ENCODE measurements around the gene NANOS2.
"Not testable (repeated sequence)": the region's sequence is repeated elsewhere in the genome, so short reads cannot be mapped to it uniquely, and the experiment has no call there.

Gene NANOS2

DNA sequence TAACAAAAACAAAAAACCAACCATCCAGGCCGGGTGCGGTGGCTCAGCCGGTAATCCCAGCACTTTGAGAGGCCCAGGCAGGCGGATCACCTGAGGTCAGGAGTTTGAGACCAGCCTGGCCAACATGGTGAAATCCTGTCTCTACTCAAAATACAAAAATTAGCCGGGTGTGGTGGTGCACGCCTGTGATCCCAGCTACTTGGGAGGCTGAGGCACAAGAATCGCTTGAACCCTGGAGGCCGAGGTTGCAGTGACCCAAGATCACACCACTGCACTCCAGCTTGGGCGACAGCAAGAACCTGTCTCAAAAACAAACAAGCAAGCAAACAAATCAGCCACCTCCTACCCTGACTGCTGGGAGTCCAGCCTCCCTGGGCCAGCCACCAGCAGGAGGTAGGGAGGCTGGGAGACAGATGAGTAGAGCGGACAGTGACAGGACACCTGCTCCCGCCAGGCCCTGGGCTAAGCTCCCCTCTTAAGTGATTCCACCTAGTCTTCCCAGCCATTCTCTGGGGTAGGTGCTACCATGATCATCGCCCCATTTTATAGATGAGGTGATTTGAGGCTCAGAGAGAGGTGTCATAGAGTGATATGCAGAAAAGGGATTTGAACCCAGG is 18.5 kb downstream of the NANOS2 start:
- H3K9me3 ChIP-seq (ENCODE audit: control insufficient read depth in 2 of 2, low read length in 2 of 2); H3K4me1 ChIP-seq (ENCODE audit: control insufficient read depth in 2 of 2, insufficient read depth in 2 of 2, low read length in 2 of 2); H3K9ac ChIP-seq (ENCODE audit: low read depth in 1 of 2, low read length in 2 of 2); H3K4me3 ChIP-seq (ENCODE audit: low read length in 2 of 2); H3K27ac ChIP-seq (ENCODE audit: low read depth in 2 of 2, low read length in 2 of 2); H3K27me3 ChIP-seq (ENCODE audit: control insufficient read depth in 2 of 2, insufficient read depth in 2 of 2, low read length in 2 of 2): not testable (repeated sequence)
- peaks cover 11 to 27% of the 10 kb centered on the region in 2 donors for H3K36me3 ChIP-seq (ENCODE audit: control insufficient read depth in 2 of 2, insufficient read depth in 2 of 2, low read length in 2 of 2)

DNA sequence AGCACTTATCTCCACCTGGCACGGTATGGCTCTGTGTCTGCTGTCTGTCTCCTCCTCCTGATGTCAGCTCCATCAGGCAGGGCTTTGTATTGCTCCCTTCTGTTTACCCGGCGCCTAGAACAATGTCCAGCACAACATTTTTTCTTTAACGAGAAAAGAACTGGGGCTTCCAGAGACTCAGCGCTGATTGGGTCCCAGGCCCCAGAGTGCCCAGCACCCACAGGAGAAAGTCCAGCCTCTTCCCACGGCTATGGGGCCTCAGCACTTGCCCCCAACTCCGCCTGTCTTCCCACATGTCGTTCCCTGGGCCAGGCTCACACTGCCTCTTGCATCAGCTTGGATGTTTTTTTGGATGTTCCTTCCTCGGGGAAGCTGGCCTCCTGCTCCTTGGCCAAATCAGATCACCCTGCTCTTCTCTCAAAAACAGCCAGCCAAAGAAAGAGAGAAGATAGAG is 19.0 kb downstream of the NANOS2 start:
- H3K36me3 ChIP-seq (ENCODE audit: control insufficient read depth in 2 of 2, insufficient read depth in 2 of 2, low read length in 2 of 2): peaks cover 11 to 27% of the 10 kb centered on the region in 2 donors

DNA sequence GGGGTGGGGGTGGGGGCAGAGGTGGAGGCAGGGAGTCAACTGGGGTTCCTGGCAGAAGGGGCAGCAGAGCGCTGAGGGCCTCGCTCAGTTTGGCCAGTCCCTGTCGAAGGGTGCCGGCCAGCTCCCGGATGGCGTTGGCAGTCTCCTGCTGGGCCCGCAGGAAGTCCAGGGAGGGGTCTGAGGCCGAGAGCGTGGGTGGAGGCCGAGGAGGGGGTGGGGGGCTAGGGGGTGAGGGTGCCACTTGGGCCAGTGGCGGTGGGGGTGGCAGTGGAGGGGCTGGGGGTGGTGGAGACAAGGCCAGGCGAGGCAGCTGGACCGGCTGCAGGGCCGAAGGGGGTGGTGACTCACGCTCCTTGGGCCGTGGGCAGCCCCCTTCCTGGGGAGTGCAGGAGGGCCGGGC is 23.7 kb downstream of the NANOS2 start:
- H3K4me3 ChIP-seq (ENCODE audit: low read length in 2 of 2): no peak overlapping the region
- no peaks in the 10 kb centered on the region for H3K27me3 ChIP-seq (ENCODE audit: control insufficient read depth in 2 of 2, insufficient read depth in 2 of 2, low read length in 2 of 2)
- peaks cover 4 to 9% of the 10 kb centered on the region in 2 donors for H3K36me3 ChIP-seq (ENCODE audit: control insufficient read depth in 2 of 2, insufficient read depth in 2 of 2, low read length in 2 of 2)
- peaks cover 0 to 10% of the 10 kb centered on the region in 2 donors for H3K4me1 ChIP-seq (ENCODE audit: control insufficient read depth in 2 of 2, insufficient read depth in 2 of 2, low read length in 2 of 2)
- H3K9me3 ChIP-seq (ENCODE audit: control insufficient read depth in 2 of 2, low read length in 2 of 2): no peaks in the 10 kb centered on the region
- H3K9ac ChIP-seq (ENCODE audit: low read depth in 1 of 2, low read length in 2 of 2): no peak overlapping the region
- H3K27ac ChIP-seq (ENCODE audit: low read depth in 2 of 2, low read length in 2 of 2): no peak overlapping the region

More for the DNA sequence above, 19.0 kb downstream of the NANOS2 start:
- peaks cover 0 to 2% of the 10 kb centered on the region in 2 donors for H3K4me1 ChIP-seq (ENCODE audit: control insufficient read depth in 2 of 2, insufficient read depth in 2 of 2, low read length in 2 of 2)
- H3K9me3 ChIP-seq (ENCODE audit: control insufficient read depth in 2 of 2, low read length in 2 of 2): no peaks in the 10 kb centered on the region
- H3K4me3 ChIP-seq (ENCODE audit: low read length in 2 of 2): no peak overlapping the region
- no peaks in the 10 kb centered on the region for H3K27me3 ChIP-seq (ENCODE audit: control insufficient read depth in 2 of 2, insufficient read depth in 2 of 2, low read length in 2 of 2)
- no peak overlapping the region for H3K27ac ChIP-seq (ENCODE audit: low read depth in 2 of 2, low read length in 2 of 2)
- no peak overlapping the region for H3K9ac ChIP-seq (ENCODE audit: low read depth in 1 of 2, low read length in 2 of 2)

DNA sequence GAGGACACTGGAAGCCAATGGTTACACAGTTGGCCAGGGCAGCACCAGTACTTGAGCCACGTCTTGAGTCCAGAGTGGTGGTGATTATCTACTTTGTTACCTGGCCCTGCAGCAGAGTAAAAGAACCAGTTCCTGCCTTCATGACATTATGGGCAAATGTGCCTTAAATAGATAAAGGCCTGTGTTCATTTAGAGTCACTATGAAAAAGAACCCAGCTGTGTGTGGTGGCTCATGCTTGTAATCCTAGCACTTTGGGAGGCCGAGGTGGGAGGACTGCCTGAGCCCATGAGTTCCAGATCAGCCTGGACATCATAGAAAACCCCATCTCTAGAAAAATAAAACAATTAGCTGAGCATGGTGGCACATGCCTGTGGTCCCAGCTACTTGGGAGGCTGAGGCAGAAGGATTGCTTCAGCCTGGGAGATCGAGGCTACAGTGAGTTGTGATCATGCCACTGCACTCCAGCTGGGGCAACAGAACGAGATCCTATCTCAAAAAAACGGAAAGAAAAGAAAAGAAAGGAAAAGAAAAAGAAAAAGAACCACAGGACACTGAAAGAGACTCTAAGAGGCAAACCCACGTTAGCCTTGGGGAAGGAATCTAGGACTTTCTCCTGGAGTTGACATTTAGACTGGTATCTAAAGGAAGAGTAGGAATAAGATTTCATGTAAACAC is 25.2 kb downstream of the NANOS2 start:
- no peaks in the 10 kb centered on the region for H3K36me3 ChIP-seq (ENCODE audit: control insufficient read depth in 2 of 2, insufficient read depth in 2 of 2, low read length in 2 of 2)
- H3K27ac ChIP-seq (ENCODE audit: low read depth in 2 of 2, low read length in 2 of 2): no peak overlapping the region
- H3K4me3 ChIP-seq (ENCODE audit: low read length in 2 of 2): no peak overlapping the region
- peaks cover 10 to 17% of the 10 kb centered on the region in 2 donors for H3K4me1 ChIP-seq (ENCODE audit: control insufficient read depth in 2 of 2, insufficient read depth in 2 of 2, low read length in 2 of 2)
- H3K27me3 ChIP-seq (ENCODE audit: control insufficient read depth in 2 of 2, insufficient read depth in 2 of 2, low read length in 2 of 2): no peaks in the 10 kb centered on the region
- H3K9me3 ChIP-seq (ENCODE audit: control insufficient read depth in 2 of 2, low read length in 2 of 2): no peaks in the 10 kb centered on the region
- H3K9ac ChIP-seq (ENCODE audit: low read depth in 1 of 2, low read length in 2 of 2): no peak overlapping the region

DNA sequence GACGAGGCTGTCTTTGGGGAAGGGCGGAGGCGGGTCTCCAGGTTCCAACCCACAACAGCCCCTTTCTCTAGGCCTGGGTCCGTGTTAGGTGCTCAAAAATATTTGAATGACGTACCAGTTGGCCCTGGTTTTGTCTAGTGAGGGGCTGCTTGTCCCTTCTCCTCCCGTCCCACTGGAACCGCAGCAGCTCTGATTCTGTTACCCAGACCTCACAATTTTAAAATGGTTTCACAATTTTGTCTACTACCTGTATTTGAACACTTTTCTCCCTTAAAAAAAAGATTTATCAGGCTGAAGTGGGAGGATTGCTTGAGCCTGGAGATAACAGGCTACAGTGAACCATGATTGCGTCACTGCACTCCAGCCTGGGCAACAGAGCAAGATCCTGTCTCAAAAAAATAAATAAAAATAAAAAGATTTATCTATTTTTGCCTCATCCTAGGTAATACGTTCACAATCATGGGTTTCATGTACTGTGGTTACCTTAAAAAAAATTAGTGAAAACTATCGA is 27.3 kb downstream of the NANOS2 start:
- peak overlapping the region; percentile 85 to 90 for H3K27ac ChIP-seq (ENCODE audit: low read depth in 2 of 2, low read length in 2 of 2)
- peaks cover 27 to 33% of the 10 kb centered on the region in 2 donors for H3K4me1 ChIP-seq (ENCODE audit: control insufficient read depth in 2 of 2, insufficient read depth in 2 of 2, low read length in 2 of 2)
- H3K4me3 ChIP-seq (ENCODE audit: low read length in 2 of 2): peak overlapping the region; percentile 83 to 85
- no peaks in the 10 kb centered on the region for H3K27me3 ChIP-seq (ENCODE audit: control insufficient read depth in 2 of 2, insufficient read depth in 2 of 2, low read length in 2 of 2)
- peak overlapping the region; percentile 84 to 92 for H3K9ac ChIP-seq (ENCODE audit: low read depth in 1 of 2, low read length in 2 of 2)
- H3K36me3 ChIP-seq (ENCODE audit: control insufficient read depth in 2 of 2, insufficient read depth in 2 of 2, low read length in 2 of 2): no peaks in the 10 kb centered on the region
- H3K9me3 ChIP-seq (ENCODE audit: control insufficient read depth in 2 of 2, low read length in 2 of 2): no peaks in the 10 kb centered on the region

DNA sequence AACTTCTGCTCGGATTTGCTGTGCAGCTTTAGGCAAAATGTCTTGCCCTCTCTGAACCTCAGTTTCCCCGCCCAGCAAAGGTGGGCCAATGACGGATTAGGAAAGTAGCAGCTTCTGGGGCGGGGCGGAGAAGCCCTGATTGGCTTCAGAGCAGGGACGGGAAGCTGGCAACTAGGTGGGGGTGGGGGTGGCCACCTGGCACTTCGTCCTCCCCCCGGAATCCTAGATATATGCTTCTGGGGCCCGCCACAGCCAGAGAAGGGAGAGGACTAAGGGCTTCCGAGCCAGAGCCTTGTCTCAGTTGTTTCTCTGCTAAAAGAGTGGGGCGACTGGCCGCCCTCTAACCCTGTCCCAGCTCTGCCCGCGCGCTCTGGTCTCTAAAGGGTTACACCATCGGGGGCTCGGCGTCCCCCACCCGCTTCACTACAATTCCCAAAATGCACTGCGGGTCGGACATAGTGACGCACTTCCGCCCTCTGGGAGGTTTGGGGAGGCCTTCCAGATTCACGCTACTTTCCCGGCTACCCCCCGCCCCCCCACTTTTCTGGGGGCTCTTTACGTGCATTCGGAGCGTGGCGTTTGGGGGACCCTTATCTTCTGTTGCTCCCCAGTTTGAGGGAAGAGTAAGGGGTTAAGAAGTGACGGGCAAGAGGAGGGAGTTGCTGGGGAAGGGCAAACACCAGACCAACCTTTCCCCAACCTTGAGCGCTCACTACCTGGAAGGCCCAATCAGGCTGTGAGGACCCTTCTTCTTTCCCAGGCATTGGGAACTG is 28.0 kb downstream of the NANOS2 start:
- Histone ChIP-seq H3K27ac (ENCODE audit: low read depth in 2 of 2, low read length in 2 of 2) (peak overlapping the region; percentile 85 to 90), H3K27me3 (ENCODE audit: control insufficient read depth in 2 of 2, insufficient read depth in 2 of 2, low read length in 2 of 2) (no peaks in the 10 kb centered on the region), H3K9ac (ENCODE audit: low read depth in 1 of 2, low read length in 2 of 2) (peak overlapping the region; percentile 84 to 92), H3K4me3 (ENCODE audit: low read length in 2 of 2) (peak overlapping the region; percentile 83 to 85), H3K36me3 (ENCODE audit: control insufficient read depth in 2 of 2, insufficient read depth in 2 of 2, low read length in 2 of 2) (no peaks in the 10 kb centered on the region), H3K4me1 (ENCODE audit: control insufficient read depth in 2 of 2, insufficient read depth in 2 of 2, low read length in 2 of 2) (peaks cover 34 to 39% of the 10 kb centered on the region in 2 donors), H3K9me3 (ENCODE audit: control insufficient read depth in 2 of 2, low read length in 2 of 2) (no peaks in the 10 kb centered on the region)

DNA sequence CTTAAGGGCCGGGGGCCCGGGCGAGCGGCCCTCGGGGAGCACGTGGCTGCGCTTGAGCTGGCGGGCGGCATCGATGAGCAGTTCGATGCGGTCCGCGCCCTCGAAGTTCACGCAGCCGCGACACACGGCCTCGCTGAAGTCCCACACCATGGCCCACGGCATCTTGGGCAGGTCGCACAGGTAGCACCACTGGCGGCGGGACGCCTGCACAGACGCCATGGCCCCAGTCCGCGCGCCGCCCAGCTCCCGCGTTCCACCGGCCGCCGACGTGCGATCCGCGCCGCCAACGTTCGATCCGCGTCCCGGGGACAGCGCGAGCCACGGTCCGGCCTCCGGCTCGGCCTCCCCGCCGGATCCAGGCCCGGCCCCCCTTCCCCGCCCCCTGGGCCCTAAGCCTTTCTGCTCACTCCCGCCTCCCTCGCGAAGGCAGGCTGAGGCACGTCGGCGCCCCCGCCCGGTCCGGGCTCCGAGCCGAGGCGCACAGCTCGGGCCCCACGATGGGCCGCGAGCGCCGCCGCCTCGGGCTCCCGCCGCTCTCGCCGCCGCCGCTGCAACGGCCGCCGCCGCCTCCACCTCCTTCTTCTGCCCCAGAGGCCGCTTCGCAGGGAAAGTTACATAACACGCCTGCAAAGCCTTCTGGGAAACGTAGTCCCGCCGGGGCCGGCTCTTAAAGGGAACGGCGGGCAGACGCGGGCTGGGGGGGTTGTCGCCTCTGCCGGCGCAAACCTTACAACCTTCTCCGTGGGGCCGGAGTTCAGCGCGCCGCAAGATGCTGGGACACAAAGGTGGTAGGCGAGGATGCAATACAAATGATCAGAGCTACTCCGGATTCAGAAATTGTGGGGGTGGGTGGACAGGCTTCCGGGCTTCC is 28.8 kb downstream of the NANOS2 start, which contains the start of gene IRF2BP1:
Gene IRF2BP1 (minus strand): TSS at position 586 of the 871 bp plus-strand sequence. CDS start 367 bp downstream, at position 219.
- H3K27ac ChIP-seq (ENCODE audit: low read depth in 2 of 2, low read length in 2 of 2): peak within 1 kb of the TSS; percentile 85 to 90
- H3K27me3 ChIP-seq (ENCODE audit: control insufficient read depth in 2 of 2, insufficient read depth in 2 of 2, low read length in 2 of 2): no peaks in the 10 kb centered on the region
- peak within 1 kb of the TSS; percentile 84 to 92 for H3K9ac ChIP-seq (ENCODE audit: low read depth in 1 of 2, low read length in 2 of 2)
- peak within 1 kb of the TSS; percentile 83 to 85 for H3K4me3 ChIP-seq (ENCODE audit: low read length in 2 of 2)
- no peaks in the 10 kb centered on the region for H3K36me3 ChIP-seq (ENCODE audit: control insufficient read depth in 2 of 2, insufficient read depth in 2 of 2, low read length in 2 of 2)
- H3K9me3 ChIP-seq (ENCODE audit: control insufficient read depth in 2 of 2, low read length in 2 of 2): no peaks in the 10 kb centered on the region
- H3K4me1 ChIP-seq (ENCODE audit: control insufficient read depth in 2 of 2, insufficient read depth in 2 of 2, low read length in 2 of 2): peaks cover 41 to 45% of the 10 kb centered on the region in 2 donors

DNA sequence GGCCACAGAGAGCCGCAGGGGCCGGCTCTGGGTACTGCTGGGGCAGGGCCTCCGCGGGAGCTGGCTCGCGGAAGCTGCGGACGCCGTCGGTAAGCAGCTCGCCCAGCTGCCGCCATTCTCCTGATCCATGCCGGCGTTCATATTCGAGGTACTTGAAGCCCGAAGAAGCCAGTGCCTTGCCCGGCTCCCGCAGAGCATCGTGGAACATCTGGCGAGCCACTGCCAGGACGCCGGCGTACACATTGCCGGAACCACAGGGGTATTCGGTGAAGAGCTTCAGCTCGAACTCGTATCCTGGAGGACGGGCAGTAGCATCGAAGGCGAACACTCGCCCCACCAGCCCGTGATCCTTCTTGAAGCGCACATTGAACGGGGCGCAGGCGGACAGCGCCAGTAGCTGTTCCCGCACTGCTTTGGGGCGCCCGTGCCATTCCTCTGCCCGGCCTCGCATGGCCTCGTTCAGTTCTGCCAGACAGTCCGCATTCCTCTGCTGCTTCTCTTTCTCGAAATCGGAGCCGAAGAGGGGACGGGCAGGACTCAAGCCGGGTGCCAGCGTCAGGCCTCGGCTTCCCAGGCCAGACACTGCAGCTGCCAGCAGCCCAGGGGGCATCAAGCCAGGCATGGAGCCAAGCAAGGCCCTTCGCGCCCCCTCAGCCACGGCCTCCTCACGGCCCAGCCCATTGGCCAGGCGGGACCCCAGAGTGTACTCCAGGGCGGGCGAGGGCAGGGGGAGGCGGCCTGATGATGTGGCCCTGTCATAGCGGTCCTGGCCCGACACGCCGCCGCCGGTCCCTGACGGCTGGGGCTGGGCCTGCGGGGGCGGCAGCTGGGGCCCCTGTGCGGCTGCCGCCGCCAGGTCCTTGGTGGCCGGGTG is 29.7 kb downstream of the NANOS2 start:
- H3K9ac ChIP-seq (ENCODE audit: low read depth in 1 of 2, low read length in 2 of 2): peak overlapping the region; percentile 70 to 84
- H3K4me1 ChIP-seq (ENCODE audit: control insufficient read depth in 2 of 2, insufficient read depth in 2 of 2, low read length in 2 of 2): peaks cover 41 to 45% of the 10 kb centered on the region in 2 donors
- H3K27me3 ChIP-seq (ENCODE audit: control insufficient read depth in 2 of 2, insufficient read depth in 2 of 2, low read length in 2 of 2): no peaks in the 10 kb centered on the region
- peak overlapping the region; percentile 83 to 85 for H3K4me3 ChIP-seq (ENCODE audit: low read length in 2 of 2)
- peak overlapping the region; percentile 85 to 90 for H3K27ac ChIP-seq (ENCODE audit: low read depth in 2 of 2, low read length in 2 of 2)
- H3K36me3 ChIP-seq (ENCODE audit: control insufficient read depth in 2 of 2, insufficient read depth in 2 of 2, low read length in 2 of 2): no peaks in the 10 kb centered on the region
- no peaks in the 10 kb centered on the region for H3K9me3 ChIP-seq (ENCODE audit: control insufficient read depth in 2 of 2, low read length in 2 of 2)
